GM21447 (cell line): ENCODE results near the gene PNKD.

Source experiments
- ATAC-seq: cut with Tn5 transposase; IDR thresholded peaks from one replicate; pipeline ENCODE4 v1.9.1; 2021; ENCODE audit not compliant: unreplicated experiment

The PNKD gene

GRCh38 chr2:218315397-218315796, 45.1 kb downstream of the PNKD start:
- ATAC-seq = no peak

- ATAC-seq = no peak
Observed at GRCh38 chr2:218317303-218317630, 46.9 kb downstream of the PNKD start.

- no peak for ATAC-seq
Observed at GRCh38 chr2:218317835-218318234, 47.5 kb downstream of the PNKD start.

GRCh38 chr2:218318241-218318640, 47.9 kb downstream of the PNKD start:
- no peak for ATAC-seq

- no peak for ATAC-seq
Observed at GRCh38 chr2:218319813-218320365, 49.6 kb downstream of the PNKD start.

- no peak for ATAC-seq
Observed at GRCh38 chr2:218320704-218321336, 50.5 kb downstream of the PNKD start.

GRCh38 chr2:218322768-218323525, 52.6 kb downstream of the PNKD start:
- peak; percentile 50 for ATAC-seq

- no peak for ATAC-seq
Observed at GRCh38 chr2:218323526-218324472, 53.5 kb downstream of the PNKD start.

GRCh38 chr2:218325566-218326160, 55.3 kb downstream of the PNKD start:
- no peak for ATAC-seq

- no peak for ATAC-seq
Observed at GRCh38 chr2:218326315-218326714, 56.0 kb downstream of the PNKD start.

- ATAC-seq = no peak
Observed at GRCh38 chr2:218327451-218328210, 57.3 kb downstream of the PNKD start.

GRCh38 chr2:218328294-218328693, 58.0 kb downstream of the PNKD start:
- ATAC-seq = no peak

GRCh38 chr2:218329027-218329825, 58.9 kb downstream of the PNKD start:
- peak; percentile 52 for ATAC-seq

- ATAC-seq = peak; percentile 36
Observed at GRCh38 chr2:218329826-218330593, 59.7 kb downstream of the PNKD start.

GRCh38 chr2:218331745-218332144, 61.4 kb downstream of the PNKD start:
- no peak for ATAC-seq

- ATAC-seq = no peak
Observed at GRCh38 chr2:218332288-218332687, 62.0 kb downstream of the PNKD start.

- ATAC-seq = no peak
Observed at GRCh38 chr2:218332920-218333645, 62.8 kb downstream of the PNKD start.

GRCh38 chr2:218334531-218334930, 64.2 kb downstream of the PNKD start:
- no peak for ATAC-seq
